GM18505 (cell line): ENCODE results near the gene PROZ.

Source experiments
- ATAC-seq: cut with Tn5 transposase; IDR thresholded peaks from one replicate; pipeline ENCODE4 v1.9.1; 2021; ENCODE audit not compliant: unreplicated experiment
- POLR2A ChIP-seq: IDR thresholded peaks from 4 replicates; pipeline ENCODE4 v1.6.1; 2011; ENCODE audit warnings: borderline replicate concordance; ENCODE audit not compliant: insufficient read depth, insufficient read length; ENCODE audit errors: extremely low read depth

Gene PROZ

DNA sequence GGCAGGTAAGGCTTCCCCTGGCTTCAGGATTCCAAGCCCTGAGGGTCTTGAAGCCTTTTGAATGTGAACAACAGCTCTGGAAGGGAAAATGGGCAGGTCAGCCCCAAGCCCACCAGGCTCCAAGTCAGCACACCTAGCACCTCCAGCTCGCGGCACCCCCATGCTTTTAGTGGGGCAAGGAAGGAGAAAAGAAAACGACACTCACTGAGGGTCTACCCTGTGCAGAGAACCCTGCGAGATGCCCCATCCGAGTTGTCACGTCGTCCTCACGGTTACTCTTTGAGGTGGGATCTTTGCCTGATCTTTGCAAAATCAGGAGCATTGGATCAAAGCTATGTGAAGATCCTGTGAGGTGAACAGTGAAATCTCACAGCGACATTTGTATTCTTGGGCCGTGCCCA is 41.6 kb upstream of the PROZ start:
- TF ChIP-seq POLR2A: no peak
- no peak for ATAC-seq

DNA sequence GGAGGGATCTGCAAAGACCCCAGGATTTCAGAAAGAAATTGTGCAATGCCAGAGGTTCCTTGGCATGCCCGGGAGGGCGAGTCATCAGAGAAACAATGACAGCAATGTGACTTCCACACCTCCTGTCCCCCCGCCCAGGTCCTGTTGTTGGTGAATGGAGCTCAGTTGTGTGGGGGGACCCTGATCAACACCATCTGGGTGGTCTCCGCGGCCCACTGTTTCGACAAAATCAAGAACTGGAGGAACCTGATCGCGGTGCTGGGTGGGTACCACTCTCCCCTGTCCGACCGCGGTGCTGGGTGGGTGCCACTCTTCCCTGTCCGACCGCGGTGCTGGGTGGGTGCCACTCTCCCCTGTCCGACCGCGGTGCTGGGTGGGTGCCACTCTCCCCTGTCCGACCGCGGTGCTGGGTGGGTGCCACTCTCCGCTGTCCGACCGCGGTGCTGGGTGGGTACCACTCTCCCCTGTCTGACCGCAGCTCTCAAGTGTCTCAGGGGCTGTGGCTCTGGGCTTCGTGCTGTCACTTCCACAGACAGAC is 41.0 kb upstream of the PROZ start:
- no peak for TF ChIP-seq POLR2A
- no peak for ATAC-seq

DNA sequence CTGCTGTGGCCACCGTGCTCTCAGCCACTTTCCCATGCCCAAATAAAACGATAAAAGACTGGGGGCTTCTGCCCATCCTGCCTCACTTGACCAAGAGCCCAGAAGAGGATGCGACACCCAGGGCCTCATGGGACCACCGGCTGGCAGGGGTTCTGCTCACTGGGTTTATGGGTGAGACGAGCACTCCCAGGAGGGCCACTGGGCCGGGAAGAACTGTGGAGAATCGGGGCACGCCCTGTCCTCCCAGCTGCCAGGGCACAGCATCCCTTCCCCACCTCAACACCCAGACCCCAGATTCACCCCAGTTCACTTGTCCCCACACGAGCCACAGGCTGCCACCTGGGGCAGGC is 40.6 kb upstream of the PROZ start:
- ATAC-seq: no peak
- TF ChIP-seq POLR2A: no peak

DNA sequence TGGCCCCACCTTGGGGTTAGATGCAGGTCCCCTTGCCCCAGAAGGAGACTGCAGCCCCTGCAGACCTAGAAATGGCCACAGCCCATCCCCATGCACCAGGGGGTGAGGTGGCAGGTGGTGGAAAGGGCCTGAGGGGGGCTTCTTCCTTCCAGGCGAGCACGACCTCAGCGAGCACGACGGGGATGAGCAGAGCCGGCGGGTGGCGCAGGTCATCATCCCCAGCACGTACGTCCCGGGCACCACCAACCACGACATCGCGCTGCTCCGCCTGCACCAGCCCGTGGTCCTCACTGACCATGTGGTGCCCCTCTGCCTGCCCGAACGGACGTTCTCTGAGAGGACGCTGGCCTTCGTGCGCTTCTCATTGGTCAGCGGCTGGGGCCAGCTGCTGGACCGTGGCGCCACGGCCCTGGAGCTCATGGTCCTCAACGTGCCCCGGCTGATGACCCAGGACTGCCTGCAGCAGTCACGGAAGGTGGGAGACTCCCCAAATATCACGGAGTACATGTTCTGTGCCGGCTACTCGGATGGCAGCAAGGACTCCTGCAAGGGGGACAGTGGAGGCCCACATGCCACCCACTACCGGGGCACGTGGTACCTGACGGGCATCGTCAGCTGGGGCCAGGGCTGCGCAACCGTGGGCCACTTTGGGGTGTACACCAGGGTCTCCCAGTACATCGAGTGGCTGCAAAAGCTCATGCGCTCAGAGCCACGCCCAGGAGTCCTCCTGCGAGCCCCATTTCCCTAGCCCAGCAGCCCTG is 40.0 kb upstream of the PROZ start:
- ATAC-seq: no peak
- no peak for TF ChIP-seq POLR2A

DNA sequence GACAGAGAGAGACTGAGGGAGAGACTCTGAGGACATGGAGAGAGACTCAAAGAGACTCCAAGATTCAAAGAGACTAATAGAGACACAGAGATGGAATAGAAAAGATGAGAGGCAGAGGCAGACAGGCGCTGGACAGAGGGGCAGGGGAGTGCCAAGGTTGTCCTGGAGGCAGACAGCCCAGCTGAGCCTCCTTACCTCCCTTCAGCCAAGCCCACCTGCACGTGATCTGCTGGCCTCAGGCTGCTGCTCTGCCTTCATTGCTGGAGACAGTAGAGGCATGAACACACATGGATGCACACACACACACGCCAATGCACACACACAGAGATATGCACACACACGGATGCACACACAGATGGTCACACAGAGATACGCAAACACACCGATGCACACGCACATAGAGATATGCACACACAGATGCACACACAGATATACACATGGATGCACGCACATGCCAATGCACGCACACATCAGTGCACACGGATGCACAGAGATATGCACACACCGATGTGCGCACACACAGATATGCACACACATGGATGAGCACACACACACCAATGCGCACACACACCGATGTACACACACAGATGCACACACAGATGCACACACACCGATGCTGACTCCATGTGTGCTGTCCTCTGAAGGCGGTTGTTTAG is 39.2 kb upstream of the PROZ start:
- TF ChIP-seq POLR2A: no peak

DNA sequence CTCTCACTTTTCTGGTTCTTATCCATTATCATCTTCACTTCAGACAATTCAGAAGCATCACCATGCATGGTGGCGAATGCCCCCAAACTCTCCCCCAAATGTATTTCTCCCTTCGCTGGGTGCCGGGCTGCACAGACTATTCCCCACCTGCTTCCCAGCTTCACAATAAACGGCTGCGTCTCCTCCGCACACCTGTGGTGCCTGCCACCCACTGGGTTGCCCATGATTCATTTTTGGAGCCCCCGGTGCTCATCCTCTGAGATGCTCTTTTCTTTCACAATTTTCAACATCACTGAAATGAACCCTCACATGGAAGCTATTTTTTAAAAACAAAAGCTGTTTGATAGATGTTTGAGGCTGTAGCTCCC is 38.6 kb upstream of the PROZ start:
- ATAC-seq: no peak
- no peak for TF ChIP-seq POLR2A

More for the DNA sequence above, 39.2 kb upstream of the PROZ start:
- no peak for ATAC-seq

DNA sequence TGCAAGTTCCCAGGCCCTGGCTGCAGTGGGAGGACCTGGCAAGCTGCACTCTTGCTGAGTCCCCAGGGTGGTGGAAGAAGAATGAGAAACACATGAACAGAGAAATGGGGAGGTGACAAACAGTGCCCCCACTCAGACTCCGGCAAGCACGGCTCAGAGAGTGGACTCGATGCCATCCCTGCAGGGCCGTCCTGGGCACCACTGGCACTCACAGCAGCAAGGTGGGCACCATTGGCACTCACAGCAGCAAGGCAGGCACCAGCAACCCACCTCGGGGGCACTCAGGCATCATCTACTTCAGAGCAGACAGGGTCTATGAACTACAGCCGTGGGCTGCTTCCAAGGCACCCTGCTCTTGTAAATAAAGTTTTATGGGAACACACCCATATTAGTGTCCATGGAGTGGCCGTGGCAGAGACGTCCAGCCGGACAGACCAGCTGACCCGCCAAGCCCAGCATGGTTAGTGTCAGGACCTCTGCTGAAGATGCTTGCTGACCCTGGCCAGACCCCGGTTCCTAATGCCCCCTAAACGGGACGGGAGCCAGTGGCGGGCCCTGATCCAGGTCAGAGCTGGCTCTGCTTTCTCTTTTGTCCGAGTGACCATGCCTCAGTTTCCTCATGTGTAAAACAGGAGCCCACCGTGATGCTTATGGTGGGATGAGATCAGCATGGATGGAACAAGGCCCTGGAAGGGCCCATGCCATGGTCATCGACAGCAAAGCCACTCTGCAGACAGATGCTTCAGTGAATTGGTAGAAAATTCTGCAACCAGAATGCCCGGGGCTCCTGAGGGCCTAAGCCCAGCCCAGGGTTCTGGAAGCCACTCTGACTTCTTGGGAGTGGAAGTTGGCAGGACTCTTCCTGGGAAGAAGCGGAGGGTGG is 37.9 kb upstream of the PROZ start:
- TF ChIP-seq POLR2A: no peak
- no peak for ATAC-seq

DNA sequence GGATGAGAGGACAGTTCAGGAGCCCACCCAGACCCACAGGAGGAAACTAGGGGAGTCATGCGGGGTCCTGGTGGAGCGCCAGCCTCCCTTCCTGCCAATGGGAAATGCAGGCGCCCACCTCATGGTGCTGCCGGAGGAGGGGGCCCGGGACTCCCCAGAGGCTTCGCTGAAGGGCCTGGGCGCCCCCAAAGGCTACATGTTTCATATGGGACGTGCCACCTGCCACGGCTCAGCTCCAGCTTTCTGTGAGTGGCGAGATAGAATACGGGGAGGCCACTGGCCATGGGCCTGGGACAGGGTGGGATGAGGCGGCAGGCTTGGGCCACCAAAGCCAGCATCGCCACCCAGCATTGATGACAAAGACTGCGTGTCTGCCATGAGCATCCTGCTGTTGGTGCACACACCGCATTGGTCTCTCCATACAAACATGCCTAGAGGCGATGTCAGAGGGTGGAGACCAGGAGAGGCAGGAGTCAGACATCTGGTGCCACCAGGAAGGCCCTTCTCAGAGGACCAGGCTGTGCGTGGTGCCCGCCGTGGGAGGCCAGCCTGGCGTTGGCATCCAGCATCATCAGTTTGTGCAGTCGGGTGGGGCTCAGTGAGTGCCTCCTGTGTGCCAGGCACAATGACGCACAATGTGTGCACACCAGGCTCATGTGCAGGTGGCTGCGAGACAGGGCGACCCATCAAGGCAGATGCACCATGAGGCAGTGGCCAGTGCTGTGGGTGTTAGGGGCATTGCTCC is 37.1 kb upstream of the PROZ start:
- TF ChIP-seq POLR2A: no peak
- ATAC-seq: no peak

DNA sequence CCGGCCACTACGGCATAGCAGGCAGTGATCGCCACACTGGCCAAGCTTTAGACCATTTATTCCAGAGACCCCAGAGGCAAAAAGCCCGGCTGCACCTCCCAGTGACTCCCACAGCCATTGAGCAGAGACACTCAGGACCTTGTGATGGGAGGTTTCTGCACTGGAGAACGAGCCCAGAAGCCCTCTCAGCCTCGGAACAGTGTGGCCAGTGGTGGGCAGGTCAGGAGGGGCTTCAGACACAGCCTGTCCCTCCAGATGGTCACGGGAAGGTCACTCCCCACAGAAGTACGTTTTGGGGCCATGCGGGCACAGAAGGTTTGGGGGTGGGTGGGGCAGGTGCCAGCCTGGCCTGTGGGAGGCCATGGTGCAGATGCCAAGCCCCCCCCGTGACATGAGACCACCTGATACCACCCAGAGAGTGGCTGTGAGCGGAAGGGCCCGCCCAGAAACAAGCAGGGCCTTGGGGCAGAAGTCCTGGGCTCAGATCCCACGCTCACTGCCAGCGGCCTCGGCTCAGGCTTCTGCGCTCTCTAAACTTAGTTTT is 36.4 kb upstream of the PROZ start:
- TF ChIP-seq POLR2A: no peak
- ATAC-seq: no peak

DNA sequence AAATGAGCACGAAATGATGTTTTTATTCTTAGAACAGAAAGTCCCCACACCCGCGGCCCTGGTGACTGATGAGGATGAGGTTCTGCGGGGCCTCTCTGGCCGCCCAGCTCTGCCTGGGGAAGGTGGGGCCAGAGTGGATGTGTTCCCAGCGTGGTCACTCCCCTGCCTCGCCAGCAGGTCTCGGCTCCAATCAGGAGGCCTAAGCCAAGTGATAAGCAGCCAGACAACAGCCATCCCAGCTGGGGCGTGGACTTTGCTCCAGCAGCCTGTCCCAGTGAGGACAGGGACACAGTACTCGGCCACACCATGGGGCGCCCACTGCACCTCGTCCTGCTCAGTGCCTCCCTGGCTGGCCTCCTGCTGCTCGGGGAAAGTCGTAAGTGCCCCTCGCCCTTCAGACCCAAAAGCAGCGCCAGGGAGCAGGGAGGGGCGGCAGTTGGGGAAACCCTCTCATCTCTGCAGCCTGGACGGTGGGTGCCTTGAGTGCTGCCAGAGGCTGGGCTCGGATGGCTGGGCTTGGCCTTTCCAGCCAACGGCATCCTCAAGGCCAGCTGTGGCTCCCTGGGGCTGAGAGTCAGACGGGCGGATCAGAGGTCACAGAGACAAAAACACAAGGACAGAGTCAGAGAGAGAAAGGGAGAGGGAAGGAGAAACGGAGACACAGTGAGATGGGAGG is 35.8 kb upstream of the PROZ start, which contains the start of gene F10:
TSS of gene F10 (plus strand) at position 250 of the 676 bp plus-strand sequence. CDS start at position 307, 57 bp downstream.
- ATAC-seq: no peak
- no peak for TF ChIP-seq POLR2A

DNA sequence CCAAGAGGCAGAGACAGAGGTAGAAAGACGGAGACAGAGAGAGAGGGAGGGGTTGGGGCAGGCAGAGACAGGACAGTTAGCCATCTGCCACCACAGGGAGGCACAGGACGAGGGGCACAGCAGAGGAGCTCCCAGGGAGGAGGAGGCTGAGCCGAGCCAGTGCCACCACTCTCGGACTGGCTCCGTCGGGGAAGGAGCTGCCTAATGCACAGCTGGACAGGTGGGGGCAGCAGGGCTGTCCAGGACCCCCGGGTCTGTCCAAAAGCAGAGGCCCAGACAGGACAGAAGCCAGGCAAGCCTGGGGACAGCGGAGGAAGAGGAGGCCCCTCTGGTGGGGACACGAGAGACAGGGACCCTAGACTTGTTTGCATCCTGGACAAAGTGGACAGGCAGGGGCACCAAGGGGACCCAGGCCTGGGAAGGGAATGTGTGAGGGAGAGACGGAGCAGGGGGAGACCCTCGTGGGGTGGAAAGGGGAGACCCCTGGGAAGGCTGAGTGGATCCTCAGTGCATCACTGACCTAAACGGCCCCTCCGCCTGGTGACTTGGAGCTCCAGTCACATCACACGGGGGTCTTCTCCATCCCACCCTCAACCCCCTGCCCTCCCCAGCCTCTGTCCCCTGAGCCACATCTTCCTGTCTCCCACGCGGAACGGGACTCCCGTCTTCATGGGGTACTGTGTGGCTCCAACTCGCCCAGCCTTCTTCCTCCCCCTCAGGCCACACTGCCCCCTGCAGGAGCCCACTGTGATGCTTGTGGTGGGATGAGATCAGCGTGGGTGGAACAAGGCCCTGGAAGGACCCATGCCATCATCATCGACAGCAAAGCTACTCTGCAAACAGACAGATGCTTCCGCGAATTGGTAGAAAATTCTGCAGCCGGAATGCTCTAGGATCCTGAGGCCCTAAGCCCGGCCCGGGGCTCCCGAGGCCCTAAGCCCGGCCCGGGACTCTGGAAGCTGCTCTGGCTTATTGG is 34.9 kb upstream of the PROZ start:
- no peak for ATAC-seq
- TF ChIP-seq POLR2A: no peak
